ENCODE data around the gene ZNF367.
"Not testable (repeated sequence)": the region's sequence is repeated elsewhere in the genome, so short reads cannot be mapped to it uniquely, and the experiment has no call there.

Gene ZNF367

GRCh38 chr9:96360523-96360922, 57.6 kb downstream of the ZNF367 start:
- DNase-seq, result not testable (repeated sequence)

DNA sequence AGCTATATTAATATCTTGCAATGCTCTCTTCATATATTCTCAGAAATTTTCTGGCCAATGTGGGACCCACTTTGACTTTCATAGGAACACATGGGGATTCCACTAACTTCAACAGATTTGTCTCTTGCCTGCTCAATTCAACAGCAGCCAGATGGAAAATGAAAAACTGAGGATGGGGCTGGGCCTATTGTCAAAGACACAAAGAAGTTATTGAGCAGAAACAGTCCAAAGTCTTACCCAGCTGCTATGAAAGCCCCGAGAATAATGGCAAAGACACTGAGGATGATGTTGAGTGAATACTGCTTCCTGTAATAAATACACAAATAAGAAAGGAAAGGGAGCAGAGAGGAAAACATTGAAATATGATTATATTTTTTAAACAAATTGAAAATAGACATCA, 67.3 kb downstream of the ZNF367 start:
- no peak for DNase-seq

- no peak for DNase-seq
Observed at GRCh38 chr9:96348261-96348660, 69.9 kb downstream of the ZNF367 start.

DNA sequence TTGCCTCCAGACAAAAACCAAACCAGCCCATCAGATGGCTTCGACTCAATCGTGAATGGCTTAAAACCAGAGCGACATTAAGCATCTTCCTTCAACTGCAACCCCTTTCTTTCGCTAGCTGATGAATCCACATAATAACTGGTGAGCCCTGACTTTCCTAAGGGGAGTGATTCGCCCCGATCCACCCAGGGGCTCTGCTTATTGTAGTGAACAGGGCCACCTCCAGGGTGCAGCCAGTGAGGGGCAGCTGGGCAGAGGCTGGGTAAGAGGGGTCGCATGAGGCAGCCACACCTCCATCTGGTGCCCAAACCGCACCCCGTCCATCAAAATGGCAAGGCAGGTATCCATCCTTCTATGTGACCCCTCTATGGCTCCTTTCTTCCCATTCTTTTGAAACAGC, 72.6 kb downstream of the ZNF367 start:
- no peak for DNase-seq

- no peak for DNase-seq
Observed at GRCh38 chr9:96344458-96345180, 73.6 kb downstream of the ZNF367 start.

GRCh38 chr9:96343515-96344360, 74.4 kb downstream of the ZNF367 start:
- no peak for DNase-seq

- no peak for DNase-seq
Observed at GRCh38 chr9:96342571-96343245, 75.5 kb downstream of the ZNF367 start.

DNA sequence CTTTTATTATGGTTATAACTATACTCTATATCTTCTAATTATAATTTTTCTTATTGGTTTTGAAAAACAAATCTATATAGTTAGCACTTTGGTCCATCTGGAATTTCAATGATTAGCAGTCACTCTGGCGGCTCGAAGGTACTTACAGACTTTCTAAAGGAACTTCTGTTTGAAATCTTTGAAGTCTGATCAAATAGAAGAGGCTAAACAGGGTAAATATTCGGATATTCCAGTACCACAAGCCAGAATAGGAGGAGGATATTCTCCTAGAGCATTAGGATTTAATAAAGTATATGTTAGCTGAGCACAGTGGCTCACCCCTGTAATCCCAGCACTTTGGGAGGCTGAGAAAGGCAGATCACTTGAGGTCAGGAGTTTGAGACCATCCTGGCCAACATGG, 77.5 kb downstream of the ZNF367 start:
- DNase-seq, result no peak

DNA sequence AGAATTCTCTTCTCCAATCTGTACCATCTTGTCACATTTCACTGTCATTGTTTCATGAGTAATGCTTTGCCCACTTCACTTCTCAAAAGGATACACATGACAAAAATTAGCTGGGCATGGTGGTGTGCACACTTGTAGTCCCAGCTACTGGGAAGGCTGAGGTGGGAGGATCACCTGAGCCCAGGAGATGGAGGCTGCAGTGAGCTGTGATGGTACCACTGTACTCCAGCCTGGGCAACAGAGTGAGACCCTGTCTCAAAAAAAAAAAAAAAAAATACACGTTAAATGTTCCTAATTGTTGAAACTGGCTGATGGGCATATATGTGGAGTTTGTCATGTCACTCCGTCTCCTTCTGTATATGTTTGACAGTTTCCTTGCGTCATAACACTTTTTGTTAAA, 79.9 kb downstream of the ZNF367 start:
- no peak for DNase-seq
